Inferior parietal cortex (tissue), 1 donor: ENCODE data around the gene ANKHD1.

Experiments
- DNase-seq: peaks from one replicate; pipeline ENCODE4 v3.0.0-alpha.2; 2016; ENCODE audit errors: extremely low spot score

ANKHD1 gene

DNA sequence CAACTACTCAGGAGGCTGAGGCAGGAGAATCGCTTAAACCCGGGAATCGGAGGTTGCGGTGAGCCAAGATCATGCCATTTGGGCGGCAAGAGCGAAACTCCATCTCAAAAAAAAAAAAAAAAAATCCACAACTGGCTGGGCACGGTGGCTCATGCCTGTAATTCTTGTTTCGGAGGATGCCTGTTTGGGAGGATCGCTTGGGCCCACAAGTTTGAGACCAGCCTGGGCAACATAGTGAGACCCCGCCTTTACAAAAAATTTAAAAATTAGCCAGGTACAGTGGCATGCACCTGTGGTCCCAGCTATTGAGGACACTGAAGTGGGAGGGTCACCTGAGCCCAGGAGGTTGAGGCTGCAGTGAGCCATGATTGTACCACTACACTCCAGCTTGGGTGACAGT lies 144.0 kb downstream of the ANKHD1 start:
- DNase-seq: no peak

DNA sequence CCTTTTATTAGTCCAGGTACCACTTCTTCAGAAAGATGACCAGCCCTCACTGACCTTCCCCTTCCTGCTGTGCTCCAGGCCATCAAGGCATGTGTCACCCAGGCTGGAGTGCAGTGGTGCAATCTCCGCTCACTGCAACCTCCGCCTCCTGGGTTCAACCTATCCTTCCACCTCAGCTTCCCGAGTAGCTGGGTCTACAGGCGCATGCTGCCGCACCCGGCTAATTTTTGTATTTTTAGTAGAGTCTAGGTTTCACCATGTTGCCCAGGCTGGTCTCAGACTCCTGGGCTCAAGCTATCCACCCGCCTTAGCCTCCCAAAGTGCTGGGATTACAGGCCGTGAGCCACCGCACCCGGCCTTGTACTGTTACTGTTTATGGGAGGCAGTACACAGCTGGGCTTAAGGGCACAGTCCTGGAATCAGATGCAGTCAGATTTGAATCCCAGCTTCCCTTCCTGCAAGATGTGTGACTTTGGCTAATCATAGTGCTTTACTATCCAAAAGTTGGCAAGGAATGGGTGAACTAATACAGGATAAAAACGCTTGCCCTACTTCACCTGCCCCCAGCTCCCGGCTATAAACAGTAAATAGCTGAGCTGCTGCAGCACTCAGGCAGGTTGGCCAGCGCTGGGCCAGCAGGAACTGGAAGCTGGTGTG lies 145.3 kb downstream of the ANKHD1 start:
- no peak for DNase-seq

DNA sequence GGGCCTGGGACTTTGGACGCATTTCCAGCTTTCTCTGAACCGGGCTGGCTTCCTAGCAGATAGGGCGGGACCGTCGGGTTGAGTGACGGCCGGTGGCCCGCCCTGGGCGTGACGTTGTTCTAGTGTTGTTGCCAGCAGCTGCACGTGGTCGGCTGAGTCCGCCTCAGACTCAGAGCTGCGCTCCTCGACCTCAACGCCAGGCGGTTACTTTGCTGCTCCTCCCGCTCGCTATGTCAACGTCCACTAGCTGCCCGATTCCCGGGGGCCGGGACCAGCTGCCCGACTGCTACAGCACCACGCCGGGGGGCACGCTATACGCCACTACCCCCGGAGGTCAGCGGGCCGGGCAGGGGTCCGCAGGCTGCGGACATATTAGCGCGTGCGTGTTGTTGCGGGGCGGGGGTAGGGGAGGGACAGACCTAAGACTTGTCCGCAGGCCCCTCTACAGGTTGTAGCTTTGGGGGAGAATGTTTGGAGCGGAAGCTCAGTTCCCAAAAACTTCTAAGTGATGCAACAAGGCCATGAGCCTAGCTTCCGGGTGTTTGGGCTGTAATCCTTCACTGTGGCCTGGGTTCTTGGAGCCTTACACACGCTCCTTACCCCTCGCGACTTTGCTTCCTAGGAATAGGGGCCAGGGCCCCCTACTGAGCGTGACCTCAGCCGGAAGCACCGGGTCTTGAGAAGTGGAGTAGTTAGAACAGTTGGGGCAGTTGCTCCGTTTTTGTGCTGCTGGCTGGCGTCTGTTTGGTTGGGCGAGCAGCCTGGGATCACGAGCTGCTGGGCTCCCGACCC lies 146.1 kb downstream of the ANKHD1 start, which contains the start of gene EIF4EBP3:
Gene EIF4EBP3, plus strand, starts transcription at position 155 of the 792 bp plus-strand sequence. Its CDS starts 76 bp downstream, at position 231.
- DNase-seq: peak; percentile 94

DNA sequence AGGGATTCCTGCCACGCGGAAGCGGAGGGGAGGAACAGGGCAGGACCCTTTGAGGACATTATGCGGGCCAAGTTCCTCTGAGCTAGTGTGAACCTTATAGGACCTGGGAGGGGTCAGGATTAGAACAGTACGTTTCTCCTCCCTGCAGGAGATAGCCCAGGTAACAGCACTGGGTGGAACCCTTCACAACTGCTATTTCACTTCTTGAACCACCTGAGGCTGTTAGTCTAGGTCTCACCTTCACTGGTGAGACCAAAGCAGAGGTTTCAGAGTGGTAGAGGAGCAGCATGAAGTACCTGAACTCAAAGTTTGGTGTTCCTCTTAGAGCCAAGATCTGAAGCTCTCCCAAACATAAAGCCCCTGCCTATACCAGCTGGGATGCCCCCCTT lies 146.7 kb downstream of the ANKHD1 start:
- no peak for DNase-seq

DNA sequence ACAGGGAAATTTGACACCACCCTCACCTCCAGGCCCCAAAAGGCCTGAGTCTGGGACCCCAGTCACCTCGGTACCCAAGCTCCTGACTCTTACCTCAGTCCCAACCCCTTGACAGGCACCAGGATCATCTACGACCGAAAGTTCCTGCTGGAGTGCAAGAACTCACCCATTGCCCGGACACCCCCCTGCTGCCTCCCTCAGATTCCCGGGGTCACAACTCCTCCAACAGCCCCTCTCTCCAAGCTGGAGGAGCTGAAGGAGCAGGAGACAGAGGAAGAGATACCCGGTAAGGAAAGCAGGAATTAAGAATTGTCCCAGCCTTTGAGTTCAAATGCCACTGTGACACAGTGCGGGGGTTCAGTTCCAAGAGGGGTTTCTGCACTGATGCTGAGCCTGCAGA lies 147.2 kb downstream of the ANKHD1 start:
- DNase-seq: no peak

DNA sequence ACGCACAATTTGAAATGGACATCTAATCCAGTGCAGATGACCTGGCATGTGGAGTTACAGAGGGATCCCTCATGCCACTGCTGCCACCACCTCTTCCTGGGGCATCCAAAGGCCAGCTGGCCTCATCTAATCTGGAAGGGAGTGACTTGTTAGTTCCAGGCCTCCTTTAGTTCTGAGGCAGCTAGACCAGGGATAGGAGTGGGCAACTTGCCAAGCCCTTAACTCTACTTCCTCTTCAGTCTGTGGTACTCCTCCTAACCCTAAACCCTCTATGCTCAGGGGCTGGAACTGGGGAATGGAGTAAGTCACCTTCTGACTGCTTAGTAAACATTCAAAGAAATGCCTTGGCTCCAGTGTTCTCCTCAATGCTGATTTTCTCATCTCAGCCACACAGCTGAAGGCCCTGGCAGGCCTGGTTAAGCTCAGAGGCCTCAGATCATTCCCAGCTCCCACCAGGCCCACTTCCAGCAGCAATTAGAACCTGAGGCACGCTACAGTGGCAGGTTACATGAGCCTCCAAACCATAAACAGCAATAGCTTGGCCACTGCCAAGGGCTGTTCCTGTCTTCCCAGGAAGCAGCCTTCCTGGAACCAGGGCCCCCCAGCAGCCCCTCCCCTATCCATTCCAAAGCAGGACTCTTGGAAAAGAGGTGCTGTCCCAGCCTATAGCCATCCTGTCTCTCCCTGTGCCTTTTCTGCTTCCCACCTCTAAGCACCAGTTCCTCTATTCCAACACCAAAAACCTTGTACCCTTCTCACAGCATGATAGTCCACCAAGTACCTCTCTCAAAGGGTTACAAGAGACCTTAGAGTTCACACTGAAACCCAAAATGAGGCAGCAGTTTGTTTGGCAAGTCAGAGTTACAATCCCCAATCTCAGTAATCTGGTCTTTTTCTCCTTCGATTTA lies 147.9 kb downstream of the ANKHD1 start:
- peak; percentile 51 for DNase-seq

DNA sequence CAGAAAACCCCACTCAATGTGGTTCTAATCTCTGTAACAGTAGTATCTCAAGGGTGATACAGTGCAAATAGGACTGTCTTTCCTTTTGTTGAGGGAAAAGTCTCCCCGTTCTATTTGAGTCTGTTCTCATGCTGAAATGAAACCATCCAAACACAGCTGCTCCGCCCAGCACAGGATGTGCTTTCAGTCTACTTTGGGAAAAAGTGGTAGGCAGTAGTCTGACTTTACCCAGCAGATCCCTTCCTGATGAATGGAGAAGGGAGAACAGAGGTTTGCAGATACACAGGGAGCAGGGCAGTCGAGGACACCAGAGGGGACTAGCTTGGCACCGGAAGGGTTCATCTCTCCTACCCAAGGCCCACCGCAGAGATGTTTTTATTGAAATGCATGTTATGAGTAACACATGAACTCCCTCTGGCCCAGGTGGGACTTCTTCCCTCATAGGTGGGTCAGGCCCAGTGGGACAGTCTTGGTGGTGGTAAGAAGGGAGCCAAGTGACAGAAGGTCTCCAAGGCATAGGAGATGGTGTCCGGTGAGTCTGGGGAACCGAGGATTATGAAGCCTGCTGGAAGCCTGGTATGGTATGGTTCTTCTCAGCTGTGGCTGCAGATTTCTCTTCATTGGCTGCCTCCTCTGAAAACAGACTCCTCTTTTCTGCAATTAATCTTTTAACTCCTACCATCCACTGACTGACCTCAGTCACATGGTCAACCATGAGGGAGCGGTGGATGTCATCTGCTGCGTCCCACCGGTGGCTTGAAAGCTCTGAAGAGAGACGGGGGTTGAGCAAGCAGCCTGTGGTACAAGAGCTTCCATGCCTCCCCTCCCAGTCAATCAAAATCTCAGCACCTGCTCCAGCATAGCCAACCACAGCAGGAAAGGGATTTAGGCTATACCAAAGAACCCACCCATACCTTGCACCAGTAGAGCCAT lies 148.8 kb downstream of the ANKHD1 start:
- DNase-seq: no peak

DNA sequence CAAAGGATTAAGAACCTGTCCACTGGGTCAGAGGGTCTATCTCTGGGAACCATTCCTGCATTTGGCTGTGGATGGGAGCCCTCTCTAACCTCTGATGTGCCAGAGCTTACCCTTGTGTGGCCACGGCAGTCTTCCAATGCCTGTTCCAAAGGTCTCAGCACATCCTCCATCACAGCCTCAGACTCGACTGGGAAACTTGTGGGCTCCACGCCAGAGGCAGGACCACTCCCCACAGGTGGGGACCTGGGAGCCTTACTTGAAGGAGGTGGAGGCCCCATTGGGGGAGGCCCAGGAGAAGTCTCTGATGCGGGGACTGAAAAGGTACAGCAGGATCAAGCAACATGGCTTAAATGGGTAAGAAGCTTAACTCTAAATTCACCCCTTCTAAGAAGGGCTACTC lies 150.2 kb downstream of the ANKHD1 start:
- DNase-seq: no peak

DNA sequence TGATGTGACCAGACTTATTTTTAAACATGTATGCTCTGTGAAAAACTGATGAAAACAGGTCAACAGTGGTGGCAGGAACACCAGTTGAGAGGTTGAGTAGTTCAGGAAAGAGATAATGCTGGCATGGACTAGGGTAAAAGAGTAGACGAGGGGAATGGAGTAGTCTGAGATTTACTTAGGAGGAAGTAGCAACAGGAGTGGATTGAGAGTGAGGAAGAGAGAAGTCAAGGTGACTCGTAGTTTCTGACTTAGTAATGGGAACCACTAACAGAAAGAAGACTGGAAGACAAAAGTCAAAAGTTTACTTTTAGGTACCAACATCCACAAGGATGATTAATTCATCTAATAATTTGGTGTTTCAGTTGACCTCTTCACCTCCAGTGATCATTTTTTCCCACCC lies 152.0 kb downstream of the ANKHD1 start:
- DNase-seq: no peak

DNA sequence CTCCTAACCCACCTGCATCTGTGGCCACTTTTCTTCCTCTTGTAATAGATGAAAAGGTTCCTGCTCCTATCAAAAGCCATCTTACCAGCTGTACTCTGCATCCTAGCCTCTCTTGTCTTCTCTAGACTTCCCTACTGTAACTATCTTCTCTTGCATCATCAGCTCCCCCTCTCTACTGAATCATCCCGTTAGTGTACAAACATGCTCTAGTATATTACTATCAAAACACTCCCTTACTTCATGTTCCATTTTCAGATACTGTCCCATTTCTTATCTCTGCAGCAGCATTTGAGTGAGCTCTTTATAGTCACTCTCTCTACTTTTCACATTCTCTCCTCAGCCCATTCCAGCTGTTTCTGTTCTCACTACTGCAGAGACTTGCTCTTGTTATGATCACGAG lies 152.8 kb downstream of the ANKHD1 start:
- no peak for DNase-seq

DNA sequence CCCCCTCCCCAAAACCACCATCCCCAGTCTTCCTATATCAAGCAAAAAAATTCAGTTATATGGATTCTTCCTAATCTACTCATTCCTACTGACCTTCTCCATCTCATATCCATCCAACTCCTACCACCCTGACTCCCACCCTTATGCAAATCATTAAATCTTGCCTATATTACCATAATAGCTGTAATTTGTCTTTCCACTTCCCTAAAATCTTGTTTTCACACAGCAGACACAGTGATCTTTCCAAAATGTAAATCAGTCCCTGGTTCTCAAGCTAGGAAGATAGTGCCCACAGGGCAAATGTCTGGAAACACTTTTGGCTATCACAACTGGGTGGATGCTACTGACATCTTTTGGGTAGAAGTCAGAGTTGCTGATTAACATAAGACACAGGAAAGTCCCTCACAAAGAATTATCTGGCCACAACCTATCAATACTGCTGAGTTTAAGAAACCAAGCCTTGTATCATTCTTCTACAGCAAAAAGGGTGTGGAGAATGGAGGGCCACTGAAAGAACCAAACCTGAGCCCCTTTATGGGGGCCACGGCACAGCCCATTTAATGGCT lies 154.2 kb downstream of the ANKHD1 start:
- DNase-seq: no peak

DNA sequence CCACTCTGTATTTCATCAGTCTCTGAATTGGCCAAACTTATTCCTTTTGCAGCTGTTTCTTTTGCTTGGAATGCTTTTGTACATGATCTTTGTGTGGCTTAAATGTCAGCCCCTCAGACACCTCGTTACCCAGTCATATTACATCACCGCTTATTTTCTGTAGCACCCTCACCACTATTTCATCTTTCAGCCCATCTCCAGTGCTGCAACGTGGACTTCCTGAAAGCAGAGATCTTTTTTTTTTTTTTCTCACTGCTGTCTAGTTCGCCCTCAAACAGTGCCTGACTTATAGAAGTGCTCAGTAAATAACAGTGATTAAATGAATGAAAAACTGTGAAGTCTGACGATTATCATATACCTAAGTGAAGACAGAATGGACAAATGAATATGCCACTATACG lies 154.8 kb downstream of the ANKHD1 start:
- no peak for DNase-seq

DNA sequence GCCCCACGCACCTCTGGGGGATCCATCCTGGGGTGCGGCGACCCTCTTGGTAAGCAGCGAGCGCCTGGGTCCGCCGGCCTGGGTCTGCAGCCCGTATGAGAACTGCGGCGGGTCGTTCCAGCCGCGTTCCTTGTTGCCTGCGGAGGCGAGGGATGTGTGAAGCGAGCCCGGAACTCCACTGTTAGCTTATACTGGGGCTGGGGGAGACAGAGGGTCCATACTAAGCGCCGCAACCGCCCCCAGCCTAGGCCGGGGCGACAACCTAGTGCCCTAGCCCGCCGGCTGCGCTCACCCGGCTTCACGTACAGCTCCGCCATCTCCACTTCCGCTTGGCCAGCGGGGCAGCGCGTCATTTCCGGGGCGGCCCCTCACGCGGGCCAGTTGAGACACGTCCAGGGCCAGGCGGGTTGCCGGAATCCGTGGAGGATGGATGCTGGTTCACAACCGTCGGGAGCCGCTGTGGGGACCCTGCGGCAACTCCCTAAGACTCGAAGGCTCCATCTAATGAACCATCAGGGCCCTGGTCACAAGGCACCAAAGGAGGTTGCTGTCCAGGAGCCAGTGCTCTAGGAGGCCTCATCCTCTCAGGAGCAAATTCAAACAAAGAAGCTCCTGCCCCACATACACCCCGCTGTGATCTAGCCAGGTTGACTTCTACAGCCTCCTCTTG lies 155.6 kb downstream of the ANKHD1 start, which contains the start of gene SRA1:
Gene SRA1, minus strand, starts transcription at position 338 of the 670 bp plus-strand sequence. Its CDS starts 21 bp downstream, at position 317.
- peak; percentile 96 for DNase-seq

DNA sequence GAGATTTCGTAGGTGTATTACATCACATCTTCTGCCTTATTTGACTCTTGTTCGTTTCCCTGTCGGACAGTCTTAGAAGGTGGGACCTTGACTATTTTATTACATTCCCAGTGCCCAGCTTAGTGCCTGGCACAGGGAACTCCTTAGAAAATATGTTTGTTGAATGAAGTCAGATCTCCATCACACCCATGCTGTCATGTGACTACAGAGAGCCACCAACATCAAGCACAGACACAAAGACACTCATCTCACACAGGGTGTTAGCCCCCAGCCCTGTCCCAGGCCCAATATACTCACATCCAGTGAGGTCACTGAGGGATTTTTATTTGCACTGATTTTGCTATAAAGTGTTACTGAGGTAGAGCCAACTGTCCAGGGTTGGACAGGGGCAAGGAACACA lies 156.3 kb downstream of the ANKHD1 start:
- DNase-seq: no peak

DNA sequence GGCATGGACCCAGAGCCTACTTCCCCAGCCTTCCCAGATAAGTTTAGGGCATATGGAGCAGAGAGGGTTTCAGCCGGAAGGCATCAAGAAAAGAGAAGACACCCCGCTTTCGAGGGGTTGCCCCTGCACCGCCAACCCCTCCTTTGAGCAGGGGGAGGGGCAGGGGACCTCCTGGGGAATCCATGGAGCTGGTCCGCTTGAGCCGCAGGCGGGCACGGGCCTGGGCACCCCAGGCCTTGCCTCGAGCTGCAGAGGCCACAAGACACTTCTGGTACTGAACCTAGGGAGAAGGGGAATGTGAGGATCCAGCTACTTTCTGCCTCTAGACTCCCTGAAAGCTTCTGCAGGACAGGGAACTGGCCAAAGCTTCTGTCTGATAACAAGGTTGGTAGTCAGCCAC lies 156.9 kb downstream of the ANKHD1 start:
- no peak for DNase-seq

DNA sequence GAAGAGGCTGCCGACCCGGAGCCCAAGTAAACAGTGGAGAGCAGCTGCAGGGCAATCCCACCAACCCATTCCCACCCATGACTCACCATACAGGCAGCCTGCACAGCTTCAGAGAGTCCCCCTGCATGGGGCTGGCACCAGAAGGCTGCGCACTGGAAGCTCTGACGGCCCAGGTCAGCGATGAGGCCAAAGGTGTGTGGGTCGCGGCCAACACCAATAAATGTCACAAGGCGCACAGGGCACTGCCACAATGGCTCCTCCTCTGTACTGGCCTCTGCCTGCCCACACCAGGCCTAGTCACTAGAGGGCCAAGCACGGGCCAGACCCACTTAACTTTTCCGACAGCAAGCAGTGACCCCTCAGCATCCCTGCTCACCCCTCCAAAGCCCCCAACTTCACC lies 158.6 kb downstream of the ANKHD1 start:
- no peak for DNase-seq

DNA sequence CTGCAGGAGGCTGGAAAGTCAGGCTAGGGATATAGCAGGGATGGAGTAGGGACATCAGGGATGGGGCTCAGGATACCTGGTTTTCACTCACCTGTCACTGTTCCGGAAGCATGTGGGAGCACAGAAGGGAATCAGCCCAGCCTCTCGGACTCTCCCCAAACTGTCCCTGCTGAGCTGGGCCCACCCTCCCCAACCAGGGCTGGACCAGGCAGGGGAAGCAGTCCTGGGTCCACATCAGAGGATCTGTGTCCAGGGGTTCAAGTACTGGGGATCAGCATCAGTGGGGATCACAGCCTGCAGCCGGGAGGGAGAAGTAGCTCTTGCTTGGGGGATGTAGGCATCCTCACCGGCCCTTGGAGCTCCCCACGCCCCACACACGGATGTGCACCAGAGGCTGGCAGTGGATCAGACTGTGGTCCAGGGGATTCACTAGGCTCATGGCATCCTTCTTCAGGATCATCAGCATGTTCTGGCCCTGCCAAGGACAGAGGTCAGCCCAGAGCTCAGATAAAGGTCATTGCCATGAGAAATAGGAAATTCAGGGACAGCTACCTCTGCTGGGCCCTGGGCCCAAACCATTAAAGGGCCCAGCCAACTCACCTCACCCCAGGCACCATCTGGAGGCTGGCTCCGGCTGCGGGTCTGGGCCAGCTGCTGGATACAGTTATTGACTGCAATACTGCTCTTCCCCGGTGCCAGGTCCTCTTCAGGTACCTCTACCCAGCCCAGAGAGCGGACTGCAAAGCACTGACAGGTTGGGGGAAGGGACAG lies 160.3 kb downstream of the ANKHD1 start:
- no peak for DNase-seq

DNA sequence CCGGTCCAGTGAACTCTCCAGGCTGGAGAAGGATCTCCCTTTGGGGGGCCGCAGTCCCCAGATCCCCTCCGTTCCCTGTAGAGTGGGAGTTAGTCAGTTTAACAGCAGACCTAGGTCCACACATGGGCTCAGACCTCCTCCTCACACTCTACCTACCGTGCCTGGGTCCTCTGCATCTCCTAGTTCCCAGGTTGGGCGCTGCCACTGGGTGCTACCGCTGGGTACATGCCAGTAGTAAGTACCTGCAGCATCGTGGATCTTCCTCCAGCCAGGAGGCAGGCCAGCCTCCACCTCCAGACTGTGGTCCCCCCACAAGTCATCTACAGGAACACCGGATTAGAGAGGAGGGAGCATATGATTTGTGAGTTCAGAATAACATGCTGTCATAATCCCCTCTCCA lies 162.0 kb downstream of the ANKHD1 start:
- DNase-seq: no peak
